Caco-2 (cell line): ENCODE results near the gene SMS. TPM values are rescaled to one million over a fixed set of nuclear protein-coding genes. Genes with fewer than 3 reads are reported as not detected.

ENCODE experiments used
- BruUV-seq: library from RNA; stranded (reverse); fragments of 400-500 nt; replicated peaks from 2 replicates; lab custom pipeline; 2021; lab: Mats Ljungman, UMichigan
- CTCF ChIA-PET: fragments of 300-600 bp; sonication (Branson Sonifier 250); formaldehyde crosslinking; loops from one replicate; lab custom pipeline; 2022; ENCODE audit warnings: antibody characterized with exemption; lab: Charles Lee
- POLR2A ChIA-PET: fragments of 300-600 bp; sonication (Branson Sonifier 250); formaldehyde crosslinking; loops from one replicate; lab custom pipeline; 2022; ENCODE audit warnings: antibody characterized with exemption; lab: Charles Lee
- DNase-seq, 2 experiments: peaks; one replicate each; pipeline versions ENCODE4 v3.0.0 to v3.0.0-alpha.2; 2020 to 2022
- H3K27me3 ChIP-seq: replicated peaks from 2 replicates; pipeline ENCODE4 v1.6.0; 2011; ENCODE audit warnings: low read length; ENCODE audit not compliant: control insufficient read depth, insufficient read depth
- H3K36me3 ChIP-seq: 2 replicates; pipeline ENCODE4 v1.5.1; 2011; ENCODE audit warnings: low read length; ENCODE audit not compliant: control insufficient read depth, insufficient read depth
- H3K4me1 ChIP-seq: fragments of 250-450 bp; sonication (Bioruptor Pico); 2 replicates; pipeline ENCODE4 v1.5.1; 2020; ENCODE audit warnings: mild to moderate bottlenecking
- H3K4me3 ChIP-seq: 2 replicates; pipeline ENCODE4 v1.5.1; 2011; ENCODE audit warnings: low read depth, mild to moderate bottlenecking, control low read depth, low read length
- H3K9me3 ChIP-seq: fragments of 250-450 bp; sonication (Bioruptor Pico); 2 replicates; pipeline ENCODE4 v1.5.1; 2020; ENCODE audit warnings: mild to moderate bottlenecking, moderate library complexity
- H3K27ac Mint-ChIP-seq: one replicate; pipeline ENCODE4 v1.8.0; 2022; ENCODE audit warnings: mixed read lengths; ENCODE audit not compliant: unreplicated experiment
- H3K27me3 Mint-ChIP-seq: one replicate; pipeline ENCODE4 v1.8.0; 2022; ENCODE audit warnings: mixed read lengths; ENCODE audit not compliant: insufficient read depth, unreplicated experiment
- H3K36me3 Mint-ChIP-seq: one replicate; pipeline ENCODE4 v1.8.0; 2022; ENCODE audit warnings: mild to moderate bottlenecking, mixed read lengths; ENCODE audit not compliant: insufficient read depth, unreplicated experiment
- H3K4me1 Mint-ChIP-seq: one replicate; pipeline ENCODE4 v1.8.0; 2022; ENCODE audit warnings: low read depth, mixed read lengths; ENCODE audit not compliant: unreplicated experiment
- H3K4me3 Mint-ChIP-seq: one replicate; pipeline ENCODE4 v1.8.0; 2022; ENCODE audit warnings: mild to moderate bottlenecking, moderate library complexity, mixed read lengths; ENCODE audit not compliant: unreplicated experiment
- H3K9me3 Mint-ChIP-seq: one replicate; pipeline ENCODE4 v1.8.0; 2022; ENCODE audit warnings: mixed read lengths; ENCODE audit not compliant: unreplicated experiment
- intact Hi-C: fragments of 100-400 bp; cut with micrococcal nuclease; formaldehyde crosslinking; loops from one replicate; pipeline ENCODE4 v1.10.0; 2022; ENCODE audit not compliant: unreplicated experiment
- total RNA-seq: library from RNA; stranded (reverse); gene quantifications from 2 replicates; pipeline ENCODE4 v1.2.3, GENCODE V29; 2022
- TF ChIP-seq, protein P1 (sequence below), 2 experiments: fragments of 200-600 bp in 1 of 2; IDR thresholded peaks; 1 replicate in 1 of 2; 2 replicates in 1 of 2; pipeline versions ENCODE4 v1.5.1 to v1.8.0; 2011 to 2022; ENCODE audit warnings: antibody characterized with exemption in 1 of 2, control low read depth in 1 of 2, inconsistent platforms in 1 of 2, low read depth in 1 of 2, low read length in 1 of 2, mild to moderate bottlenecking in 1 of 2, moderate library complexity in 1 of 2; ENCODE audit not compliant: insufficient read depth in 1 of 2, severe bottlenecking in 1 of 2, unreplicated experiment in 1 of 2

The SMS gene
- total RNA-seq, 1 experiment from 2014 or later, result 158 TPM

DNA sequence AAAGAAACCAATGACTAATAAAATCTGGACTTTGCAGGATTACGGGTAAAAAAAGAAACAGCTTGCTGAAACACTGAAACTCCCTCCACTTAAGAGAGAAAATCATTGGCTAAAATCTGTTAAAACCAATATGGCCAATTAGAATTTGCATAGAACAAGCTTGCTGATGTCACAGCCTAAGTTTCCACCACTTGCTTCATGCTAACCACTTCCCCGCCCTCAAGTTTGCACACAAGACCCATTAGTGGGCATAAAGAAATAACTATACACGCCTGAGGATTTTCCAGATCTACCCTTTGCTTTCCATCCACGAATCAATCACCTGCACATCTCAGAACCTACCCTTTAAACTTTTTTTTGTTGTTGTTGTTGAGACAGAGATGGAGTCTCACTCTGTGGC, 48.9 kb downstream of the SMS start:
- CTCF ChIA-PET, result no interaction called here
- Histone ChIP-seq H3K27me3 (no peaks in the 10 kb centered on the region), H3K4me3 (no peak overlapping the region), H3K4me1 (0 out of 2 replicates have a peak, but pooled peaks cover 6% of the 10 kb centered on the region), H3K36me3 (no peaks in the 10 kb centered on the region; the same call in 1 of the 2 replicates), H3K9me3 (no peaks in the 10 kb centered on the region)
- DNase-seq, result no peak
- TF ChIP-seq, protein P1, sequence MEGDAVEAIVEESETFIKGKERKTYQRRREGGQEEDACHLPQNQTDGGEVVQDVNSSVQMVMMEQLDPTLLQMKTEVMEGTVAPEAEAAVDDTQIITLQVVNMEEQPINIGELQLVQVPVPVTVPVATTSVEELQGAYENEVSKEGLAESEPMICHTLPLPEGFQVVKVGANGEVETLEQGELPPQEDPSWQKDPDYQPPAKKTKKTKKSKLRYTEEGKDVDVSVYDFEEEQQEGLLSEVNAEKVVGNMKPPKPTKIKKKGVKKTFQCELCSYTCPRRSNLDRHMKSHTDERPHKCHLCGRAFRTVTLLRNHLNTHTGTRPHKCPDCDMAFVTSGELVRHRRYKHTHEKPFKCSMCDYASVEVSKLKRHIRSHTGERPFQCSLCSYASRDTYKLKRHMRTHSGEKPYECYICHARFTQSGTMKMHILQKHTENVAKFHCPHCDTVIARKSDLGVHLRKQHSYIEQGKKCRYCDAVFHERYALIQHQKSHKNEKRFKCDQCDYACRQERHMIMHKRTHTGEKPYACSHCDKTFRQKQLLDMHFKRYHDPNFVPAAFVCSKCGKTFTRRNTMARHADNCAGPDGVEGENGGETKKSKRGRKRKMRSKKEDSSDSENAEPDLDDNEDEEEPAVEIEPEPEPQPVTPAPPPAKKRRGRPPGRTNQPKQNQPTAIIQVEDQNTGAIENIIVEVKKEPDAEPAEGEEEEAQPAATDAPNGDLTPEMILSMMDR (IDR thresholded peaks at IDR 0.05; ENCODE audit: insufficient read depth in 1 of 2, low read depth in 1 of 2, low read length in 1 of 2, severe bottlenecking in 1 of 2, unreplicated experiment in 1 of 2), result no peak
- intact Hi-C loops, result loop anchor here (5.0 to 10.0 kb wide), 2 partner anchors 85 to 758 kb away; no protein-coding TSS in a partner anchor
- Mint-ChIP-seq H3K9me3 (no peaks in the 10 kb centered on the region), H3K4me3 (no peak overlapping the region), H3K36me3 (peaks cover 66% of the 10 kb centered on the region), H3K27ac (no peak overlapping the region), H3K4me1 (no peaks in the 10 kb centered on the region), H3K27me3 (no peaks in the 10 kb centered on the region)
- no TSS peak for BruUV-seq
- POLR2A ChIA-PET, result no interaction called here

DNA sequence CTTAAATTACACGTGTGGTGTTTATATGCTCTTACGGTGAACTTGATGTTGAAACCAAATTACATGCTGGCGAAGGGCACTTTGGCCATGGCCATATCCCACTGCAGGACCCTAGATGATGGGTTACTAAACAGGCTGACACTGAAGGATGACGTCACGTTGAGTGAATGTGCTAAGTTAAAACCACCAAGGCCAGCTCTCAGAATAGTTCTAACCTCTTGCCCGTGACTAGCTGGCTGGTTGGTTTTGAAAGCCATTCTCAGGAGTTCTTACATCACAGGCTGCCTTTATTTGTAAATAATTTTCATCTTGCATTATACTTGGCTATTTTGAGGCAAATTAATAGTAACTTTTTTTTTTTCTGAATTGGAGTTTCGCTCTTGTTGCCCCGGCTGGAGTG, 50.3 kb downstream of the SMS start:
- intact Hi-C loops, result no loop called here

DNA sequence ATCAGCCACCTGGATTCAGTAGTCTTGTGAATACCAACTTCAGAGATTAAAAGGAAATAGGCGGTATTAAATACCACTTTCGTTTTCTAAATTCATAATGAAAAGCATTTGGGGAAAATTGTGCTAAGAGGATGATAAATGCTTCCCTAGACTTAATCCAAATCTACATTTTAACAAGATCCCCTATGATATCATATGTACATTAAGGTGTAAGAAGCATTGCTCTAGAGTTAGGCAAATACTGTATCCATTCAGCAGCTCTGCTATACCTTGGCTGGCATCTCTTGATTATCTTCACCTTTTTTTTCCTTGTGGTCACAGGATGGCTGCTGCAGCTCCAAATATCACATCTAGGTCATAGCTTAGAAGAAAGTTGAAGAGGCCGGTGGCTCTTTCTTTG, 51.0 kb downstream of the SMS start:
- Histone ChIP-seq H3K36me3 (no peaks in the 10 kb centered on the region; the same call in 1 of the 2 replicates), H3K27me3 (no peaks in the 10 kb centered on the region), H3K9me3 (no peaks in the 10 kb centered on the region), H3K4me1 (0 out of 2 replicates have a peak, but pooled peaks cover under 1% of the 10 kb centered on the region), H3K4me3 (no peak overlapping the region)
- no TSS peak for BruUV-seq
- Mint-ChIP-seq H3K27me3 (no peaks in the 10 kb centered on the region), H3K27ac (no peak overlapping the region), H3K4me3 (no peak overlapping the region), H3K9me3 (no peaks in the 10 kb centered on the region), H3K4me1 (no peaks in the 10 kb centered on the region), H3K36me3 (peaks cover 67% of the 10 kb centered on the region)
- intact Hi-C loops, result no loop called here
- TF ChIP-seq, protein P1 (IDR thresholded peaks at IDR 0.05; ENCODE audit: insufficient read depth in 1 of 2, low read depth in 1 of 2, low read length in 1 of 2, severe bottlenecking in 1 of 2, unreplicated experiment in 1 of 2), result no peak
- CTCF ChIA-PET, result no interaction called here
- no peak for DNase-seq
- POLR2A ChIA-PET, result no interaction called here

More for the DNA sequence above, 50.3 kb downstream of the SMS start:
- ChIA-PET POLR2A (no interaction called here), CTCF (no interaction called here)
- no peaks in the 10 kb centered on the region for H3K27me3 Mint-ChIP-seq
- no peak for DNase-seq
- no peaks in the 10 kb centered on the region for H3K9me3 ChIP-seq
- 0 out of 2 replicates have a peak, but pooled peaks cover 3% of the 10 kb centered on the region for H3K4me1 ChIP-seq
- TF ChIP-seq, protein P1 (IDR thresholded peaks at IDR 0.05; ENCODE audit: insufficient read depth in 1 of 2, low read depth in 1 of 2, low read length in 1 of 2, severe bottlenecking in 1 of 2, unreplicated experiment in 1 of 2), result no peak
- no peak overlapping the region for H3K4me3 Mint-ChIP-seq
- no peak overlapping the region for H3K4me3 ChIP-seq
- H3K27ac Mint-ChIP-seq, result no peak overlapping the region
- H3K36me3 ChIP-seq, result no peaks in the 10 kb centered on the region; the same call in 1 of the 2 replicates
- no peaks in the 10 kb centered on the region for H3K27me3 ChIP-seq
- H3K9me3 Mint-ChIP-seq, result no peaks in the 10 kb centered on the region
- peaks cover 68% of the 10 kb centered on the region for H3K36me3 Mint-ChIP-seq
- no peaks in the 10 kb centered on the region for H3K4me1 Mint-ChIP-seq
- no TSS peak for BruUV-seq
